K562 (cell line): ENCODE data around the gene ITGA1. TPM values are rescaled to one million over a fixed set of nuclear protein-coding genes. Genes with fewer than 3 reads are reported as not detected.

ENCODE experiments used
- ATAC-seq: fragments of 200-7000 bp; cut with Tn5 transposase; 3 replicates; pipeline ENCODE4 v1.9.1; 2020; ENCODE audit warnings: moderate library complexity
- BruUV-seq: library from RNA; stranded (reverse); fragments of 400-500 nt; replicated peaks from 2 replicates; lab custom pipeline; 2021; lab: Mats Ljungman, UMichigan
- CTCF ChIA-PET: fragments of 300-600 bp; formaldehyde crosslinking; extraction: SDS; loops from one replicate; lab custom pipeline; 2021; ENCODE audit warnings: low intra/inter-chr PET ratio; lab: Yijun Ruan, JAX
- POLR2A ChIA-PET: fragments of 300-600, 350-650 bp; sonication (Branson Sonifier 250); formaldehyde crosslinking; extraction: SDS; loops from one replicate; lab custom pipeline; 2021; ENCODE audit warnings: antibody characterized with exemption, inconsistent platforms; lab: Yijun Ruan, JAX
- DNase-seq, 4 experiments: peaks; one replicate each; pipeline versions ENCODE4 v3.0.0 to v3.0.0-alpha.2; 2011 to 2018; ENCODE audit warnings: low spot score in 3 of 4, mixed read lengths in 3 of 4; ENCODE audit errors: extremely low read depth in 1 of 4
- FAIRE-seq: peaks from 2 replicates; lab custom pipeline; 2011; peaks lifted over from hg19 to GRCh38; lab: Jason Lieb, UNC
- H2AFZ ChIP-seq: 2 replicates; pipeline ENCODE4 v1.6.0; 2011; ENCODE audit warnings: low read depth, low read length, control low read depth, inconsistent platforms
- H3K27ac ChIP-seq: fragments of 200-600 bp; 3 replicates; pipeline ENCODE4 v1.8.0; 2011; ENCODE audit warnings: low read depth, mild to moderate bottlenecking, control low read depth, inconsistent platforms, low read length, moderate library complexity, mixed read lengths; ENCODE audit errors: extremely low read depth
- H3K27me3 ChIP-seq, 2 experiments: fragments of 300-600 bp in 1 of 2; 2 replicates in 1 of 2; 3 replicates in 1 of 2; pipeline versions ENCODE4 v1.6.0 to v1.8.0; 2011; ENCODE audit warnings: inconsistent platforms in 2 of 2, low read length in 2 of 2, mild to moderate bottlenecking in 1 of 2, mixed read lengths in 1 of 2, moderate library complexity in 1 of 2; ENCODE audit not compliant: control insufficient read depth in 2 of 2, insufficient read depth in 2 of 2
- H3K36me3 ChIP-seq: fragments of 300-600 bp; 3 replicates; pipeline ENCODE4 v1.8.0; 2011; ENCODE audit warnings: mild to moderate bottlenecking, low read length, inconsistent platforms; ENCODE audit not compliant: control insufficient read depth, insufficient read depth
- H3K4me1 ChIP-seq, 2 experiments: fragments of 200-600 bp in 1 of 2; replicated peaks in 1 of 2; 2 replicates in 1 of 2; 3 replicates in 1 of 2; pipeline versions ENCODE4 v1.5.1 to v1.8.0; 2011; ENCODE audit warnings: inconsistent platforms in 2 of 2, low read length in 2 of 2, mild to moderate bottlenecking in 1 of 2, mixed read lengths in 1 of 2, moderate library complexity in 1 of 2; ENCODE audit not compliant: control insufficient read depth in 2 of 2, insufficient read depth in 2 of 2
- H3K4me2 ChIP-seq: 2 replicates; pipeline ENCODE4 v1.6.1; 2011; ENCODE audit warnings: low read length, control low read depth, inconsistent platforms, mixed read lengths; ENCODE audit not compliant: insufficient read depth
- H3K4me3 ChIP-seq: fragments of 200-600 bp; sonication (generic), shearing (Covaris generic); 2 replicates; pipeline ENCODE4 v1.5.1; 2016; ENCODE audit warnings: control low read depth, inconsistent platforms
- H3K79me2 ChIP-seq: fragments of 200-600 bp; 3 replicates; pipeline ENCODE4 v1.8.0; 2011; ENCODE audit warnings: low read length, inconsistent platforms; ENCODE audit not compliant: control insufficient read depth, insufficient read depth
- H3K9ac ChIP-seq, 2 experiments: 2 replicates each; pipeline versions ENCODE4 v1.6.0 to v1.6.1; 2011; ENCODE audit warnings: low read depth in 2 of 2, low read length in 2 of 2, control low read depth in 1 of 2, inconsistent platforms in 1 of 2, mild to moderate bottlenecking in 1 of 2, mixed read lengths in 1 of 2; ENCODE audit not compliant: insufficient read depth in 1 of 2
- H3K9me1 ChIP-seq: one replicate; pipeline ENCODE4 v1.6.0; 2011; ENCODE audit warnings: inconsistent platforms, mild to moderate bottlenecking, low read length, moderate library complexity; ENCODE audit not compliant: control insufficient read depth, insufficient read depth
- H3K9me3 ChIP-seq: replicated peaks from 2 replicates; pipeline ENCODE4 v1.5.1; 2011; ENCODE audit warnings: low read depth, low read length, inconsistent platforms; ENCODE audit not compliant: control insufficient read depth, insufficient read depth
- H4K20me1 ChIP-seq: replicated peaks from 2 replicates; pipeline ENCODE4 v1.6.1; 2011; ENCODE audit warnings: low read length, inconsistent platforms, mixed read lengths; ENCODE audit not compliant: control insufficient read depth, insufficient read depth
- CHD4 ChIP-seq: fragments of 200-600 bp; sonication (generic); IDR thresholded peaks from 3 replicates; pipeline ENCODE4 v1.6.1; 2012; ENCODE audit warnings: low read depth, mild to moderate bottlenecking, mixed read lengths, low read length, inconsistent platforms; ENCODE audit not compliant: insufficient read depth, insufficient replicate concordance, poor library complexity, severe bottlenecking
- CUX1 ChIP-seq: fragments of 200-800 bp; sonication (Bioruptor generic); IDR thresholded peaks from 2 replicates; pipeline ENCODE4 v1.6.1; 2016; ENCODE audit warnings: missing genetic modification characterization, missing compliant biosample characterization
- E2F8 ChIP-seq: fragments of 450-650 bp; IDR thresholded peaks from 2 replicates; pipeline ENCODE4 v1.7.1; 2018; ENCODE audit warnings: mild to moderate bottlenecking, low read depth; ENCODE audit not compliant: partially characterized antibody
- NR1H2 ChIP-seq: sonication (generic); formaldehyde crosslinking; IDR thresholded peaks from 2 replicates; pipeline ENCODE4 v1.4.0; 2020; ENCODE audit warnings: mild to moderate bottlenecking, missing genetic modification reagents
- STAT5A ChIP-seq: IDR thresholded peaks from 2 replicates; pipeline ENCODE4 v1.6.1; 2012; ENCODE audit warnings: low read length, inconsistent platforms, borderline replicate concordance
- ZNF239 ChIP-seq: fragments of 250-450 bp; sonication (Bioruptor Pico); IDR thresholded peaks from 2 replicates; pipeline ENCODE4 v1.4.0; 2020; ENCODE audit warnings: mild to moderate bottlenecking
- ZNF280A ChIP-seq: fragments of 450-650 bp; IDR thresholded peaks from 2 replicates; pipeline ENCODE4 v1.6.1; 2018; ENCODE audit warnings: mild to moderate bottlenecking, low read depth; ENCODE audit not compliant: partially characterized antibody
- WGBS: fragments of 100-300 bp; shearing (Covaris generic); methylation state at CpG from one replicate; pipeline ENCODE4 v1.1.6; 2016; ENCODE audit warnings: low coverage, mixed read lengths; ENCODE audit not compliant: insufficient coverage; ENCODE audit errors: missing lambda C conversion rate; 5-methylcytosine and 5-hydroxymethylcytosine counted together
- in situ Hi-C: fragments of 300-500 bp; cut with MboI; formaldehyde crosslinking; loops from 4 replicates; pipeline ENCODE4 v1.15.0; 2018; ENCODE audit warnings: inconsistent platforms, mixed read lengths
- intact Hi-C: fragments of 100-400 bp; cut with micrococcal nuclease; formaldehyde crosslinking; loops from 2 replicates; pipeline ENCODE4 v1.14.2; 2022
- polyA plus RNA-seq, 8 experiments: library from polyadenylated mRNA; depleted of rRNA in 4 of 8; stranded (reverse) in 5 of 8; unstranded in 3 of 8; fragments of >200 nt; fragmentation: Nextera tagmentation in 2 of 8; fragmentation: Illumina TruSeq in 1 of 8; extraction: Ambion mirVana in 2 of 8; extraction: Trizol in 1 of 8; gene quantifications; 2 replicates each; pipeline versions ENCODE4 v1.2.1 to v1.2.3, GENCODE V29; 2011 to 2014; ENCODE audit warnings: inconsistent platforms in 1 of 8, missing spikeins in 1 of 8
- total RNA-seq, 7 experiments: library from RNA; depleted of rRNA in 6 of 7; stranded (reverse); fragments of >200 nt in 6 of 7; fragmentation: Illumina TruSeq in 2 of 7; extraction: Trizol in 2 of 7; gene quantifications; 2 replicates each; pipeline versions ENCODE4 v1.2.1 to v1.2.3, GENCODE V29; 2011 to 2021; ENCODE audit warnings: low replicate concordance in 1 of 7
- TF ChIP-seq, protein P1 (sequence below): sonication (generic); formaldehyde crosslinking; IDR thresholded peaks from 2 replicates; pipeline ENCODE4 v1.8.0; 2023; ENCODE audit warnings: mild to moderate bottlenecking, missing genetic modification reagents

ITGA1 gene
- total and polyA plus RNA-seq, 9 of the 15 experiments (the other 6 are each of a cell fraction or from before 2014, with no cell fraction given), result 0.04 to 0.22 TPM; not detected in 7

GRCh38 chr5:52778781-52779180, 8.9 kb upstream of the ITGA1 start:
- no TSS peak for BruUV-seq
- no peaks in the 10 kb centered on the region for H3K79me2 ChIP-seq
- ATAC-seq, result no peak
- CTCF ChIA-PET, result no interaction called here
- no peaks in the 10 kb centered on the region for H3K27me3 ChIP-seq
- intact Hi-C loops, result no loop called here
- no peak for DNase-seq
- H3K4me1 ChIP-seq, result no peaks in the 10 kb centered on the region
- no peak overlapping the region for H3K4me3 ChIP-seq
- H4K20me1 ChIP-seq, result no peaks in the 10 kb centered on the region
- no peaks in the 10 kb centered on the region for H3K36me3 ChIP-seq
- no peak overlapping the region for H2AFZ ChIP-seq
- H3K9ac ChIP-seq, result no peak overlapping the region
- H3K9me3 ChIP-seq, result no peaks in the 10 kb centered on the region
- POLR2A ChIA-PET, result interaction anchor here (0.6 kb wide), 1 partner anchor 9 kb away, joined by 3 read pairs; no protein-coding TSS in a partner anchor
- in situ Hi-C loops, result no loop called here
- WGBS, result 0% methylated on average over 1 of the region's 1 CpG
- no peak for TF ChIP-seq NR1H2
- TF ChIP-seq, protein P1, sequence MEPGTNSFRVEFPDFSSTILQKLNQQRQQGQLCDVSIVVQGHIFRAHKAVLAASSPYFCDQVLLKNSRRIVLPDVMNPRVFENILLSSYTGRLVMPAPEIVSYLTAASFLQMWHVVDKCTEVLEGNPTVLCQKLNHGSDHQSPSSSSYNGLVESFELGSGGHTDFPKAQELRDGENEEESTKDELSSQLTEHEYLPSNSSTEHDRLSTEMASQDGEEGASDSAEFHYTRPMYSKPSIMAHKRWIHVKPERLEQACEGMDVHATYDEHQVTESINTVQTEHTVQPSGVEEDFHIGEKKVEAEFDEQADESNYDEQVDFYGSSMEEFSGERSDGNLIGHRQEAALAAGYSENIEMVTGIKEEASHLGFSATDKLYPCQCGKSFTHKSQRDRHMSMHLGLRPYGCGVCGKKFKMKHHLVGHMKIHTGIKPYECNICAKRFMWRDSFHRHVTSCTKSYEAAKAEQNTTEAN (CRISPR knock-in tag), result no peak
- TF ChIP-seq ZNF239 (CRISPR knock-in tag), result no peak
- no peak for TF ChIP-seq STAT5A
- no peak for TF ChIP-seq ZNF280A
- TF ChIP-seq E2F8, result no peak
- no peak for TF ChIP-seq CHD4
- no peak for TF ChIP-seq CUX1 (CRISPR knock-in tag)
- H3K9me1 ChIP-seq, result no peaks in the 10 kb centered on the region
- no peak for FAIRE-seq
- H3K4me2 ChIP-seq, result no peak overlapping the region
- no peak overlapping the region for H3K27ac ChIP-seq
